GM12878 (cell line): ENCODE results near the gene TEPSIN. TPM values are rescaled to one million over a fixed set of nuclear protein-coding genes. Genes with fewer than 3 reads are reported as not detected.

Source experiments
- CREM ChIP-seq: IDR thresholded peaks from 2 replicates; pipeline ENCODE4 v1.6.1; 2014; ENCODE audit warnings: antibody characterized with exemption, low read depth
- EP300 ChIP-seq, 2 experiments: fragments of 150-350 bp in 1 of 2; IDR thresholded peaks; 2 replicates each; pipeline ENCODE4 v1.6.1; 2011 to 2012; ENCODE audit warnings: low read depth in 2 of 2, low read length in 2 of 2, borderline replicate concordance in 1 of 2, improper control_type of control experiment in 1 of 2, inconsistent platforms in 1 of 2; ENCODE audit not compliant: control insufficient read depth in 1 of 2
- FOXM1 ChIP-seq: IDR thresholded peaks from 2 replicates; pipeline ENCODE4 v1.6.1; 2012; ENCODE audit warnings: low read depth, mild to moderate bottlenecking, inconsistent platforms, low read length, moderate library complexity
- SMARCA5 ChIP-seq: fragments of 450-650 bp; IDR thresholded peaks from 2 replicates; pipeline ENCODE4 v1.6.1; 2017; ENCODE audit warnings: mild to moderate bottlenecking
- SPI1 ChIP-seq: IDR thresholded peaks from 2 replicates; pipeline ENCODE4 v1.6.1; 2011; ENCODE audit warnings: low read depth, mild to moderate bottlenecking, low read length, moderate library complexity, borderline replicate concordance; ENCODE audit not compliant: insufficient read depth
- YY1 ChIP-seq: IDR thresholded peaks from 2 replicates; pipeline ENCODE4 v1.6.1; 2011; ENCODE audit warnings: low read depth, mild to moderate bottlenecking, low read length
- ZNF217 ChIP-seq: fragments of 450-650 bp; IDR thresholded peaks from 2 replicates; pipeline ENCODE4 v1.6.1; 2017; ENCODE audit warnings: antibody characterized with exemption, mild to moderate bottlenecking
- ZNF24 ChIP-seq: fragments of 450-650 bp; IDR thresholded peaks from 2 replicates; pipeline ENCODE4 v1.6.1; 2017; ENCODE audit warnings: antibody characterized with exemption, mild to moderate bottlenecking
- polyA plus RNA-seq, 11 experiments: library from polyadenylated mRNA; depleted of rRNA in 4 of 11; unstranded in 6 of 11; stranded (reverse) in 5 of 11; fragments of >200 nt; fragmentation: Nextera tagmentation in 4 of 11; fragmentation: Illumina TruSeq in 1 of 11; extraction: Ambion mirVana in 4 of 11; extraction: Trizol in 1 of 11; gene quantifications; 1 replicate in 1 of 11; 2 replicates in 10 of 11; pipeline versions ENCODE4 v1.2.1 to v1.2.3, GENCODE V29; 2011 to 2016; ENCODE audit warnings: inconsistent platforms in 2 of 11, missing spikeins in 2 of 11, low read depth in 1 of 11
- total RNA-seq, 4 experiments: library from RNA; depleted of rRNA in 3 of 4; stranded (reverse); fragments of >200 nt in 3 of 4; fragmentation: Illumina TruSeq in 1 of 4; extraction: Trizol in 1 of 4; gene quantifications; 2 replicates each; pipeline versions ENCODE4 v1.2.1 to v1.2.3, GENCODE V29; 2013 to 2021
- TF ChIP-seq, protein P1 (sequence below): IDR thresholded peaks from 2 replicates; pipeline ENCODE4 v1.6.1; 2012; ENCODE audit warnings: low read depth, low read length, improper control_type of control experiment
- TF ChIP-seq, protein P2 (sequence below): fragments of 450-650 bp; formaldehyde crosslinking; IDR thresholded peaks from 2 replicates; pipeline ENCODE4 v1.4.0; 2020; ENCODE audit warnings: mild to moderate bottlenecking, moderate library complexity
- TF ChIP-seq, protein P3 (sequence below): IDR thresholded peaks from 2 replicates; pipeline ENCODE4 v1.6.1; 2011; ENCODE audit warnings: low read depth, mild to moderate bottlenecking, low read length, moderate library complexity, borderline replicate concordance; ENCODE audit errors: extremely low read depth

The TEPSIN gene
- total and polyA plus RNA-seq, 10 of the 15 experiments (the other 5 are each of a cell fraction or from before 2014, with no cell fraction given): 0.87 to 36.7 (median 5.3) TPM

GRCh38 chr17:81197409-81197795 lies 41.5 kb downstream of the TEPSIN start (continued):
- TF ChIP-seq, protein P1, sequence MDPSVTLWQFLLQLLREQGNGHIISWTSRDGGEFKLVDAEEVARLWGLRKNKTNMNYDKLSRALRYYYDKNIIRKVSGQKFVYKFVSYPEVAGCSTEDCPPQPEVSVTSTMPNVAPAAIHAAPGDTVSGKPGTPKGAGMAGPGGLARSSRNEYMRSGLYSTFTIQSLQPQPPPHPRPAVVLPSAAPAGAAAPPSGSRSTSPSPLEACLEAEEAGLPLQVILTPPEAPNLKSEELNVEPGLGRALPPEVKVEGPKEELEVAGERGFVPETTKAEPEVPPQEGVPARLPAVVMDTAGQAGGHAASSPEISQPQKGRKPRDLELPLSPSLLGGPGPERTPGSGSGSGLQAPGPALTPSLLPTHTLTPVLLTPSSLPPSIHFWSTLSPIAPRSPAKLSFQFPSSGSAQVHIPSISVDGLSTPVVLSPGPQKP: no peak
- no peak for TF ChIP-seq EP300 (IDR thresholded peaks at IDR 0.05; ENCODE audit: borderline replicate concordance in 1 of 2, control insufficient read depth in 1 of 2, low read depth in 2 of 2, low read length in 2 of 2)
- no peak for TF ChIP-seq ZNF24
- no peak for TF ChIP-seq FOXM1
- TF ChIP-seq YY1: no peak
- TF ChIP-seq SMARCA5: no peak
- no peak for TF ChIP-seq SPI1
- TF ChIP-seq, protein P2, sequence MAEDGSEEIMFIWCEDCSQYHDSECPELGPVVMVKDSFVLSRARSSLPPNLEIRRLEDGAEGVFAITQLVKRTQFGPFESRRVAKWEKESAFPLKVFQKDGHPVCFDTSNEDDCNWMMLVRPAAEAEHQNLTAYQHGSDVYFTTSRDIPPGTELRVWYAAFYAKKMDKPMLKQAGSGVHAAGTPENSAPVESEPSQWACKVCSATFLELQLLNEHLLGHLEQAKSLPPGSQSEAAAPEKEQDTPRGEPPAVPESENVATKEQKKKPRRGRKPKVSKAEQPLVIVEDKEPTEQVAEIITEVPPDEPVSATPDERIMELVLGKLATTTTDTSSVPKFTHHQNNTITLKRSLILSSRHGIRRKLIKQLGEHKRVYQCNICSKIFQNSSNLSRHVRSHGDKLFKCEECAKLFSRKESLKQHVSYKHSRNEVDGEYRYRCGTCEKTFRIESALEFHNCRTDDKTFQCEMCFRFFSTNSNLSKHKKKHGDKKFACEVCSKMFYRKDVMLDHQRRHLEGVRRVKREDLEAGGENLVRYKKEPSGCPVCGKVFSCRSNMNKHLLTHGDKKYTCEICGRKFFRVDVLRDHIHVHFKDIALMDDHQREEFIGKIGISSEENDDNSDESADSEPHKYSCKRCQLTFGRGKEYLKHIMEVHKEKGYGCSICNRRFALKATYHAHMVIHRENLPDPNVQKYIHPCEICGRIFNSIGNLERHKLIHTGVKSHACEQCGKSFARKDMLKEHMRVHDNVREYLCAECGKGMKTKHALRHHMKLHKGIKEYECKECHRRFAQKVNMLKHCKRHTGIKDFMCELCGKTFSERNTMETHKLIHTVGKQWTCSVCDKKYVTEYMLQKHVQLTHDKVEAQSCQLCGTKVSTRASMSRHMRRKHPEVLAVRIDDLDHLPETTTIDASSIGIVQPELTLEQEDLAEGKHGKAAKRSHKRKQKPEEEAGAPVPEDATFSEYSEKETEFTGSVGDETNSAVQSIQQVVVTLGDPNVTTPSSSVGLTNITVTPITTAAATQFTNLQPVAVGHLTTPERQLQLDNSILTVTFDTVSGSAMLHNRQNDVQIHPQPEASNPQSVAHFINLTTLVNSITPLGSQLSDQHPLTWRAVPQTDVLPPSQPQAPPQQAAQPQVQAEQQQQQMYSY (CRISPR knock-in tag): no peak
- TF ChIP-seq CREM: no peak
- TF ChIP-seq, protein P3, sequence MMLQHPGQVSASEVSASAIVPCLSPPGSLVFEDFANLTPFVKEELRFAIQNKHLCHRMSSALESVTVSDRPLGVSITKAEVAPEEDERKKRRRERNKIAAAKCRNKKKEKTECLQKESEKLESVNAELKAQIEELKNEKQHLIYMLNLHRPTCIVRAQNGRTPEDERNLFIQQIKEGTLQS: no peak
- no peak for TF ChIP-seq ZNF217
